EH (cell line): ENCODE results near the gene OR5AL1.
"Not testable (repeated sequence)": the region's sequence is repeated elsewhere in the genome, so short reads cannot be mapped to it uniquely, and the experiment has no call there.

ENCODE experiments used
- DNase-seq: peaks from one replicate; pipeline ENCODE4 v3.0.0-alpha.2; 2015; ENCODE audit warnings: low read depth

The OR5AL1 gene

GRCh38 chr11:56412396-56412795 is at the start of gene OR5AL1:
TSS of gene OR5AL1 (plus strand) at chr11:56412696.
- DNase-seq, result no peak

DNA sequence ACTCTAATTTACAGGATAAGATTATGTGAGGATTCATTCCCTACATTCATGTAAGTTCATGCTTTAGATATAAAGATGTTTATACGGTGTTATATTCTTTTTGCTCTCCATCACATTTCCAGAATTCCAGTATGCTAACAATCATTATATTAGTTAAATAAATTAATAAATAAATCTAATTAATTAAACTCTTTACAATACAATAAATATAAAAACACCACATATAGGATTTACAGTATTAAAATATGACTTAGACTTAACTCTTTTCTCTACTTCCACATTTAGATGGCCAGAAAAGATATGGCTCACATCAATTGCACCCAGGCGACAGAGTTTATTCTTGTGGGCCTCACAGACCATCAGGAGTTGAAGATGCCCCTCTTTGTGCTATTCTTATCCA is 37.2 kb upstream of the OR5AL1 start, which contains the start of gene OR8U1:
Gene OR8U1 (plus strand): TSS at position 301 of the 400 bp plus-strand sequence. CDS start 0 bp downstream, at position 301.
- no peak for DNase-seq

- DNase-seq, result no peak
These were observed 32.4 kb upstream of the OR5AL1 start for GRCh38 chr11:56380120-56380519.

- DNase-seq, result no peak
These were observed 18.1 kb upstream of the OR5AL1 start for GRCh38 chr11:56394381-56394780.

DNA sequence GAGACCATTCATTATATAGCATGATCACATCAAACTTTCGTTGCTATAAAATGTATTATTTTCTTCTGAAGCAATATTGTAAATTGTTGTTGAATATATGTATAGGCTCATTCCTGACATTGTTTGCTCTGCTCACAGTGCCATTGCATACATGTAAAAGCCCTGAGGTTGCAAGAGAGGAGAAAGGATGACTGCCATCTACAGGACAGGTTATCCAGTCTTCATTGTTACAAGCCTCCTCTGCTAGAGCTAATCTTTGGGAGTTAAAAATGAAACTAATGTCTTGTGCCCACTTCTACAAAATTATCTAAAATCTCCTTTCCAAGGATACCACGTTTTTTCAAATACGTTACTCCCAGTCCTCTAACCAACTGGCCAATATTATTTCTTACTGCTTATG is 16.4 kb upstream of the OR5AL1 start:
- no peak for DNase-seq

GRCh38 chr11:56401858-56402461 is 10.5 kb upstream of the OR5AL1 start:
- DNase-seq, result not testable (repeated sequence)

GRCh38 chr11:56404393-56404792 is 8.1 kb upstream of the OR5AL1 start:
- no peak for DNase-seq

DNA sequence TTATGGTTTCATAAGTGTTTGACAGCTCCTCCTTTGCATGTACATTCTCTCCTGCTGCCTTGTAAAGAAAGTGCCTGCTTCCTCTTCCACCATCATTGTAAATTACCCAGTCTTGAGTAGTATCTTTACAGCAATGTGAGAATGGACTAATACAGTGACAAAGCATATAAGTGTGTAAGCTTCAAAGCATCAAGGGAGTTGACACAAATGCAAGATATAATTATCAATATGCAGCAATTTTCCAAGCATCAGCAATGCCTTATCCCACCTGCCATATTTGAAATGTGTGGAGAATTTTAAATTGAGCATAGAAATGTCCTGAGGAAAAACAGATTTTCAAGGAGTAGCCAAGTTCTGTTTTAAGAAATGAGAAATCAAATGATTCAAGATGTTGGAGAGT is 1.7 kb upstream of the OR5AL1 start:
- no peak for DNase-seq

DNA sequence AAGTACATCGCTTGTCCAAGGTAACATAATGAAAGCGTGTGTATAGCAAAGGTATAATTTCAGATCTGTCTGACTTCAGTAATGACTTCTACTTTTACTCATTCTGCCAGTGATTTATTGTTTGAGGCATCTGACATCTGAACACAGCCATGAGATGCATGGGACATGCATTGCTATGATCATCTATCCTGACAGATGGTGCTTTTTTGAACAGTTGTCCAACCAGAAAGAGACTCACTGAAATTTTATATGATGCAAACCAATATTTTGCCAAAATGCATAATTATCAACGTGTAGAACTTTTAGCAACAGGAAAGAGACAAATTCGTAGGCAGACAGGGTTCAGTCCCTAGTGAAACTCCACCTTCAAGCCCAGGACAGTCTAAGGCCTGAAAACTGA is 41.0 kb downstream of the OR5AL1 start:
- DNase-seq, result no peak

DNA sequence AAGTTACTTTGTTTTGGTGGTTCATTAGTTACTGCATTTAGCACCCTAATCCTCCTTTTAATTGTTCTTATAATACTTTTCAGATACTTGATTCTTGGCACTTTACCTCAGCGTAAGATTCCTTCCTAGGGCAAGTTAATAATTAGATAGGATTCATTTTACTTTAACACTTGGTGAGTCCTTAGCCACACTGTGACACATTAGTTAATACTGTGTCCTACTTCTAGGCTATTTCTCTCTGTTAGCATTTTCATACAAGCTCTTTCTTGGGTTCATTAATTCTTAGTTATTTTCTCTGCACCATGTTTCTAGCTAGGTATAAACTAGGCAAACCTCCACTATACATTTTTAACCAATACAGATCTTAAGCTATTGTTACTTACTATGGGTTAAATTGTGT is 44.6 kb downstream of the OR5AL1 start:
- no peak for DNase-seq
